ENCODE measurements around the gene CD48. TPM values are rescaled to one million over a fixed set of nuclear protein-coding genes. Genes with fewer than 3 reads are reported as not detected.

CD48 gene
- total RNA-seq, 1 donor from 2014 or later: not detected

DNA sequence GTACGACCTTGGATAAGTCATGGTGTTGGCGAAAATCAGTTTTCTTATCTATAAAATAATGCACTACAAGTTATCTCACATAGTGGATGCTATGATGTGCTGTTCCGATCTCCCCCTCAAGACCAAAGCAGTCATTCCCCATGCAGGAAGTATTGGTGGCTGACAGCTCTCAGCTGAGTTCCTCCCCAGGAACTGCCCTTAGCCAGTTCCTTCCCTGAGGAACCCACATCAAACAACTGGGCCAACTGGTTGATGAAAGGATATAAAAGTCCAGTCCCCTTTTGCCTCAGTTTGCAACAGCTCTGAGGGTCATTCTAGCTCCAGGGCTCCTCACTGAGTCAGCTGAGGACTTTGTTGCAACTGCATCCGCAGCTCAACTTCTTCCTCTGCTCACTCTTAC lies 48.7 kb downstream of the CD48 start:
- no peaks in the 10 kb centered on the region for H3K27me3 Mint-ChIP-seq
- H3K27ac Mint-ChIP-seq: no peak overlapping the region
- H3K4me3 Mint-ChIP-seq (ENCODE audit: low read depth): no peak overlapping the region
- H3K36me3 Mint-ChIP-seq (ENCODE audit: insufficient read depth): no peaks in the 10 kb centered on the region
- TF ChIP-seq, protein P1, sequence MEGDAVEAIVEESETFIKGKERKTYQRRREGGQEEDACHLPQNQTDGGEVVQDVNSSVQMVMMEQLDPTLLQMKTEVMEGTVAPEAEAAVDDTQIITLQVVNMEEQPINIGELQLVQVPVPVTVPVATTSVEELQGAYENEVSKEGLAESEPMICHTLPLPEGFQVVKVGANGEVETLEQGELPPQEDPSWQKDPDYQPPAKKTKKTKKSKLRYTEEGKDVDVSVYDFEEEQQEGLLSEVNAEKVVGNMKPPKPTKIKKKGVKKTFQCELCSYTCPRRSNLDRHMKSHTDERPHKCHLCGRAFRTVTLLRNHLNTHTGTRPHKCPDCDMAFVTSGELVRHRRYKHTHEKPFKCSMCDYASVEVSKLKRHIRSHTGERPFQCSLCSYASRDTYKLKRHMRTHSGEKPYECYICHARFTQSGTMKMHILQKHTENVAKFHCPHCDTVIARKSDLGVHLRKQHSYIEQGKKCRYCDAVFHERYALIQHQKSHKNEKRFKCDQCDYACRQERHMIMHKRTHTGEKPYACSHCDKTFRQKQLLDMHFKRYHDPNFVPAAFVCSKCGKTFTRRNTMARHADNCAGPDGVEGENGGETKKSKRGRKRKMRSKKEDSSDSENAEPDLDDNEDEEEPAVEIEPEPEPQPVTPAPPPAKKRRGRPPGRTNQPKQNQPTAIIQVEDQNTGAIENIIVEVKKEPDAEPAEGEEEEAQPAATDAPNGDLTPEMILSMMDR (IDR thresholded peaks at IDR 0.05; ENCODE audit: unreplicated experiment): no peak
- peaks cover 10% of the 10 kb centered on the region for H3K9me3 Mint-ChIP-seq (ENCODE audit: low read depth)
- DNase-seq (ENCODE audit: low spot score, unreplicated experiment): no peak
- H3K4me1 Mint-ChIP-seq (ENCODE audit: low read depth): peaks cover 5% of the 10 kb centered on the region

DNA sequence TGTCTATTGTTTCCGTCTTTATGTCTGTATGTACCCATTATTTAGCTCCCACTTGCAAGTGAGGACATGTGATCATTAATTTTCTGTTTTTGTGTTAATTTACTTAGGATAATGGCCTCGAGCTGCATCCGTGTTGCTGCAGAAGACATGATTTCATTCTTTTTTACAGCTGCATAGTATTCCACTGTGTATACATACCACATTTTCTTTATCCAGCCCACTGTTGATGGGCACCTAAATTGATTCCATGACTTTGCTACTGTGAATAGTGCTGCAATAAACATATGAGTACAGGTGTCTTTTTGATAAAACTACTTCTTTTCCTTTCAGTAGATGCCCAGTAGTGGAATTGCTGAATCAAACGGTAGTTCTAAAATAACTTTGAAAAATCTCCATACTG lies 52.1 kb downstream of the CD48 start:
- H3K27me3 Mint-ChIP-seq: no peaks in the 10 kb centered on the region
- DNase-seq (ENCODE audit: low spot score, unreplicated experiment): no peak
- TF ChIP-seq, protein P1 (IDR thresholded peaks at IDR 0.05; ENCODE audit: unreplicated experiment): no peak
- no peak overlapping the region for H3K4me3 Mint-ChIP-seq (ENCODE audit: low read depth)
- H3K36me3 Mint-ChIP-seq (ENCODE audit: insufficient read depth): no peaks in the 10 kb centered on the region
- H3K9me3 Mint-ChIP-seq (ENCODE audit: low read depth): peaks cover 10% of the 10 kb centered on the region
- H3K4me1 Mint-ChIP-seq (ENCODE audit: low read depth): peaks cover 5% of the 10 kb centered on the region
- no peak overlapping the region for H3K27ac Mint-ChIP-seq

DNA sequence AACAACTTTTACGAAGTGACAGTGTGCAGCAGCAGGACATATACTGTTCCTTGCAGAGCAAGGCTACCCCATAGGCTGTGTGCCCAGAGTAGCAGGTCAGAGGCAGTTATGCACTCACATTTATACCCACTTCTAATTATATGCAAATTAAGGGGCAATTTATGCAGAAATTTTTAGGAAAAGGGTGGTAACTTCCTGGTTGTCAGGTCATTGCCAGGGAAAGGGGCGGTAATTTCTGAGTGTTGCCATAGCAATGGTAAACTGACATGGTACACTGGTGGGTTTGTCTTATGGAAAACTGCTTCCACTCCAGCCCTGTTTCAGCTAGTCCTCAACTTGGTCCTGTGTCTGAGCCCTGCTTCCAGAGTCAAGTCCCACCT lies 52.8 kb downstream of the CD48 start:
- Mint-ChIP-seq H3K36me3 (ENCODE audit: insufficient read depth) (no peaks in the 10 kb centered on the region), H3K27me3 (no peaks in the 10 kb centered on the region), H3K4me1 (ENCODE audit: low read depth) (peaks cover 5% of the 10 kb centered on the region), H3K9me3 (ENCODE audit: low read depth) (peaks cover 10% of the 10 kb centered on the region), H3K27ac (no peak overlapping the region), H3K4me3 (ENCODE audit: low read depth) (no peak overlapping the region)
- TF ChIP-seq, protein P1 (IDR thresholded peaks at IDR 0.05; ENCODE audit: unreplicated experiment): no peak
- DNase-seq (ENCODE audit: low spot score, unreplicated experiment): no peak

DNA sequence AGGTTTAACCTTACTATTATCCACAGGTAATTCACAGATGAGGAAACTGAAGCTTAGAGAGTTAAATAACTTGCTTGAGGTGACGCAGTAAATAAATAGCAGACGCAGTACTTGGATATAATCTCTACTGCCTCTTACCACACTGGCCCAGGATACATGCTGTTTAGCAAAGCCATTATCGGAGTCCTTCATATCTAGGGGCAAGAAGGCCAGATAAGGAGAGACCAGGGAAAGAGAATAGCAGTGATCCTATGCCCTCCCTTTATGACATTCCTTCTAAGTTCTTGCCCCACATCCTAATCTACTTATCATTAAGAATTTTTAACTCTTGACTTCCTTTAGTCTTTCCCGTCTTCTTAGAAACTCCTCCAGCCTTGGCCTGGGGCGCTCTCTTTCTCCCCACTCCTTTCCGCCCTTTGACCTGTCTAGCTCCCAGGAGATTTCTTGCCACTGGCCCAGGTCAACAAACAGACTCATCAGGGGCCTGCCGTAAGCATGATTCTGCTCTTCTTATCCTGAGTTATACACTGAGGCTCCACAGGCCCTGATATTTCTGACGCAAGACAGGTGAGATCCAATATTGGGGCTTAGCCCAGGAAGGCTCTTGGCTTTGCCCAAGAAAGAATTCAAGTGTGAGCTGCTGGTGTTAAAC lies 53.3 kb downstream of the CD48 start:
- Mint-ChIP-seq H3K27ac (no peak overlapping the region), H3K9me3 (ENCODE audit: low read depth) (peaks cover 10% of the 10 kb centered on the region), H3K4me1 (ENCODE audit: low read depth) (peaks cover 5% of the 10 kb centered on the region), H3K27me3 (no peaks in the 10 kb centered on the region), H3K36me3 (ENCODE audit: insufficient read depth) (no peaks in the 10 kb centered on the region), H3K4me3 (ENCODE audit: low read depth) (no peak overlapping the region)
- TF ChIP-seq, protein P1 (IDR thresholded peaks at IDR 0.05; ENCODE audit: unreplicated experiment): no peak
- no peak for DNase-seq (ENCODE audit: low spot score, unreplicated experiment)

DNA sequence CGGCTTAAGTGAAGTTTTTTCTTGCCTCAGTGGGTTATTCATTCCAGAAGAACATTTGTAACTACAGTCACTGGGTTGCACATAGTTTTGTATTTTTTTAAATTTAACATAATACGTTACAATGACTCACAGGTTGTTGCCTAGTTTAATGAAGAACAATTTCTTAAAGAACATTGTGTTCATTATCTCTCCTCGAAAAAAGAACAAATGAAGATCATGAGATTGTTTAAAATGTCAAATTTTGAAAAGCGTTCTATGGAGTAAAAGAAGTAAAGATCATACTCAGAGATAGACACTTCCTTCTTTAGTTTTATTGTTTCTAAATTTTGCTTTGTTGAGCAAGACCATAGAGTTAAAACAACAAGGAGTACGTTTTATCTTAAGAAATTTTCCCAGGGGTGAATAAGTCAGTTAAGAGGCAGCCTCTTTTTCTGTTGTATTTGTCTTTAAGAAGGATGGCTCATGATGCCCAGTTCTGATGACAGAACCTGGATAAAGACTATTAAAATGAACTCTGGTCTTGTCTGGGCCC lies 54.3 kb downstream of the CD48 start:
- H3K4me1 Mint-ChIP-seq (ENCODE audit: low read depth): peaks cover 12% of the 10 kb centered on the region
- no peak overlapping the region for H3K4me3 Mint-ChIP-seq (ENCODE audit: low read depth)
- TF ChIP-seq, protein P1 (IDR thresholded peaks at IDR 0.05; ENCODE audit: unreplicated experiment): no peak
- no peaks in the 10 kb centered on the region for H3K36me3 Mint-ChIP-seq (ENCODE audit: insufficient read depth)
- no peak overlapping the region for H3K27ac Mint-ChIP-seq
- DNase-seq (ENCODE audit: low spot score, unreplicated experiment): no peak
- no peaks in the 10 kb centered on the region for H3K27me3 Mint-ChIP-seq
- peaks cover 10% of the 10 kb centered on the region for H3K9me3 Mint-ChIP-seq (ENCODE audit: low read depth)

Data from progenitor cell of endocrine pancreas (in vitro differentiated cells).